HG03432 (cell line): Measurements from ENCODE around the gene SALL4.
"Not testable (repeated sequence)": the region's sequence is repeated elsewhere in the genome, so short reads cannot be mapped to it uniquely, and the experiment has no call there.

ENCODE experiments used
- ATAC-seq: cut with Tn5 transposase; IDR thresholded peaks from one replicate; pipeline ENCODE4 v1.9.1; 2021; ENCODE audit warnings: mild to moderate bottlenecking, moderate library complexity; ENCODE audit not compliant: unreplicated experiment

Gene SALL4

DNA sequence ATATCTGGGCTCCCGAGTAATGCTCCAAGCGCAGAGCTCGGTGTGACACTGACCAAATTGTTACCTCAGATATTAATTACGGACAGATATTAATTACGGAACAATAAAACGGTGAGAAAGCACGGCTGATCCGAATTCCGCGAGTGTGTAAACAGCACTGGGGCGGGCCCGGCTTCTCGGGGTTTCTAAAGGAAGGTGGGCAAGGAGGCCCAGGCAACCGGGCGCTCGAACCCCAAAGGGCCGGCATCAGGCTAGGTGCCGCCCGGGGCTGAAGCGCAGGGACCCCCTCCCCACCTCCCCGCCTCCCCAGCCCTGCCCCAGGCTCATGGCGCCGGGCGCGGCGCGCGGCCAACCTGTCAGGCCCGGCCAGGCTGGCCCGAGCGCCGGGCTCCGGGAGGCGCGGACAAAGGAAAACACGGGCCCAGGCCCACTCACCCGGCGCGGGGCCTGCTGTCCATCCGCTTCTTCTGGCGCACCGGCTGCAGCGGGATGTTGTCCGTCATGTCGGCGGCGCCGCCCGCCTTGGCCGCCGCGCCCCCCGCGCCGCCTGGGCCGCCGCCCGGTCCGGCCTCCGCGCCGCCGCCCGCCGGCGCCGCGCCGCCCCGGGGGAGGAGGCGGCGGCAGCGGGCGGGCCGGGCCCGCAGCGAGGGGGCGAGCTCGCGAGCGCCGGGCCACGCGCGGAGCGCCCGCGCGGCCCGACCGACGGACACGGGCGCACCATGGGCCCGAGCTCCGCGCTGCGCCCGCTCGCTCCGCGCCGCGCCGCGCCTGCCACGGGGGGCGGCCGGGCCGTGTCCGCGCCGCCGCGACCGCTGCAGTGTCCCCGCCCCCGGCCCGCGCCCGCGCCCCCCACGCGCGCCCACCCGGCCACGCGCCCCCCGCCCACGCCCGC, 34.2 kb downstream of the SALL4 start, which contains the start of gene ATP9A:
Gene ATP9A, minus strand, starts transcription at position 524 of the 892 bp plus-strand sequence. Its CDS starts 21 bp downstream, at position 503.
- ATAC-seq = no peak

DNA sequence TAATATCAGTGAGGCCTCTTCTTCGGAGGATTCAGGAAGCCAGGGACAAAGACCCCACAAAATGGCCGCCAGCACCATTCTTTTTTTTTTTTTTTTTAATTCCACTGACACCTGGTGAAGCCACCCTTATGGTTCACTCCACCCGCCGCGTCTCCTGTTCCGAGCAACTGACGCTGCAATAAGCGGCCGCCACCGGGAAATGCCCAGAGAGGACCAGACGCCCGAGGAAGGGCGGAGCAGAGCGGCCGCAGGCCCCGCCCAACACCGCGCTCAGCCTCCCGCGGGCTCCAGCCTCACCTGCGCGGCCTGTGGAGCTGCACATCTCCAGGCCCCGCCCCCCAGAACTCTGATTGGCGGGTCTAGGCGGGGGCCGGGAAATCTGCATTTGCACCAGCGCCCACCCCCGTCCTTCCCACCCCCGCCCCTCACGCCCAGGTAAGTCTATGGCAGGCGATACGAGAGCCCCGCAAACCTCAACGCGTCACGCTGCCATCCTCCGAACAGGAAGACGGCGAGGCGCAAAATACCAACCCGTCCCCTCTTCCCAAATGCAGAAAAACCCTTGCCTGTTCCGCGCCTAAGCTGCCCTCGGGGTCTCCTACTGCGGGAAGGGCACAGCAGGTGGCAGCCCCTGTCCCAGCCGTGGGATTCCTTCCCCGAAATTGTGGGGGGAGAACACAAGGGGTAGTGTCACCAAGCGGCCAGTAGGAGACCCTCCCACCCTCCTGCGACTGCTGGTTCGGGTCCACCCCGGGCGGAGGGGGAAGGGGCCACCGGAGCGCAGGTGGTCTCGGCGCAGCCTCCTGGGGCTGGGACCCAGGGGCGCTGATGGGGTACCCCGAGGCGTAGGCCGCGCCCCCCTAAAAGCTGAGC, 35.1 kb downstream of the SALL4 start:
- peak; percentile 60 for ATAC-seq

DNA sequence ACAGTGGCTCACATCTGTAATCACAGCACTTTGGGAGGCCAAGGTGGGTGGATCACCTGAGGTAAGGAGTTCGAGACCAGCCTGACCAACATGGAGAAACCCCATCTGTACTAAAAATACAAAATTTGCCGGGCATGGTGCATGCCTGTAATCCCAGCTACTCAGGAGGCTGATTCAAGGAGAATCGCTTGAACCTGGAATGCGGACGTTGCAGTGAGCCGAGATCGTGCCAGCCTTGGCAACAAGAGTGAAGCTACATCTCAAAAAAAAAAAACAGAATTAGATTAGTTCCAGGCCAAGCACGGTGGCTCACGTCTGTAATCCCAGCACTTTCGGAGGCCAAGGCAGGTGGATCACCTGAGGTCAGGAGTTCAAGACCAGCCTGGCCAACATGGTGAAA, 36.9 kb downstream of the SALL4 start:
- not testable (repeated sequence) for ATAC-seq

DNA sequence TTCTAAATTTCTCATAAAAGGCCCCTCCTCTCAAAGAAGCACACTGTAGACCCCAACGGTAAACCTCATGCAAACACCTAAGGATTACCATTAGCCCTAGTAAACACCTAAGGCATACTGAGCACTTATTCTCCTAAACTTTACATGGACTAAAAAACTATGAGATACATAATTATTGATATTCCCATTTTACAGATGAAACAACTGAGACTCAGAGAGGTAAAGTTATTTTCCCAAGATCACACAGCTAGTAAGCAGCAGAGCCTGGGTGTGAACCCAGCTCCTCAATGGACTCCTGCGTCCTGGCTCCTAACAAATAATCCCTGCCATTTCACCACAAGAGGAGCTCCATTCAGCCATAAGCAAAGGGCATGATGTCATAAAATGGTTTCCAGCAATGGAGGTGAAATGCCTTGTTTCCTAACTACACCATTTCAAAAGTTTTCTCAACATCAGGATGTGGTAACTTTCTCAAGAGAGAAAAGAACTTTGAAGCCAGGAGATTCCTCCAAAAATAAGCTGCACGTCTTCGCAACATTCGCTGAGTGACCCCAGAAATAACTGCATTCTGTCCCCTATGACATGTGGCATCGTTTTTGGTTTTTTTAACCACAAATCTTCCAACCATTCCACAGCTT, 38.2 kb downstream of the SALL4 start:
- ATAC-seq = no peak

DNA sequence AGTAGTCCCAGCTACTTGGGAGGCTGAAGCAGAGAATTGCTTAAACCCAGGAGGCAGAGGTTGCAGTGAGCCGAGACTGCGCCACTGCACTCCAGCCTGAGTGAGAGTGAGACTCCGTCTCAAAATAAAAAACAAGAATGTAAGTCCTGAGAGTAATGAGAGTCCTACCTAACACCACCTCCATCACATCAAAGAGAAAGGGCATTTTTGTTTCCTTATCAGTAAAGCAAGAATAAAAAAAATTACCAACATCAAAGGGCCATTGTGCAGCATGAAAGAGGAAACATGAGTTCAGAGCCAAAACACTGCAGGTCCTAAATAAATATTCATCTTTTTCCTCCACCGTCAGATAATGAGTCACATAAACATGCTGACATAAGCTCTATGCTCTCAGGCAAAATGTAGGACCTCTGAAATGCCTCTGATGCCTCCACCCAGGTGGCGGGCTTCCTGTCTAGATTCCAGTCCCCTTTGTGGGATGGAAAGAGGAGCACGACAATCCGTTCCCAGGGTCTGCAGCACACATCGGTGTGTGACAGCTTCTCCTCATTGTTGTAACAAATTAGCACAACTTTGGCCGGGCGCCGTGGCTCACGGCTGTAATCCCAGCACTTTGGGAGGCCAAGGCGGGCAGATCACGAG, 41.3 kb downstream of the SALL4 start:
- ATAC-seq = no peak

DNA sequence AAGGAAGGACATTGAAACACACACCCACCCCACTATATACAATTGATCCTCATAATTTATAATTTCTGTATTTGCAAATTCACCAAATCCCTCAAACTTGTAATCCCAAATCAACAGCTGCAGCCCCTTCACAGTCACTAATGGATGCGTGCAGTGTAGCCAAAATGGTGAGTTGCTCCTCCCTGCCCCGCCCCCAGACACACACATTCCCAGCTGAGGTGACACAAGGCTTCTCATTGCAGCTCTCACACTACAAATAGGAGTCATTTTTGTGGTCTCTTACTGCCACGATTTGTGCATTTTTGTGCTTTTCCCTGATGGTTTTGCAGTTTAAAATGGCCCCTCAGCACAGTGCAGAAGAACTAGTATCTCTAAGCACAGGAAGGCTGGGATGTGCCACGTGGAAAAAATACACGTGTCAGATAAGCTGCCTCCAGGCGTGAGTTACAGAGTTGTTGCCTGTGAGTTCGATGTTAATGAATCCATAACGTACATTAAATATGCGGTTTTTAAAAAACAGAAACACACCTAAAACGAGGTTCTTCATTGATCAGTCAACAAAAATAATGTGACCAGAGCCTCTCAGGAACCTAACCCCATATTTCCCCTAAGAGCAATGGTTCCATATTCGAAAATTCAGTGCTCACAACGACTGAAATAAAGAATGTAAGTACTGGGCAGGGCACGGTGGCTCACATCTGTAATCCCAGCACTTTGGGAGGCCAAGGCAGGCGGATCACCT, 42.4 kb downstream of the SALL4 start:
- ATAC-seq = no peak

DNA sequence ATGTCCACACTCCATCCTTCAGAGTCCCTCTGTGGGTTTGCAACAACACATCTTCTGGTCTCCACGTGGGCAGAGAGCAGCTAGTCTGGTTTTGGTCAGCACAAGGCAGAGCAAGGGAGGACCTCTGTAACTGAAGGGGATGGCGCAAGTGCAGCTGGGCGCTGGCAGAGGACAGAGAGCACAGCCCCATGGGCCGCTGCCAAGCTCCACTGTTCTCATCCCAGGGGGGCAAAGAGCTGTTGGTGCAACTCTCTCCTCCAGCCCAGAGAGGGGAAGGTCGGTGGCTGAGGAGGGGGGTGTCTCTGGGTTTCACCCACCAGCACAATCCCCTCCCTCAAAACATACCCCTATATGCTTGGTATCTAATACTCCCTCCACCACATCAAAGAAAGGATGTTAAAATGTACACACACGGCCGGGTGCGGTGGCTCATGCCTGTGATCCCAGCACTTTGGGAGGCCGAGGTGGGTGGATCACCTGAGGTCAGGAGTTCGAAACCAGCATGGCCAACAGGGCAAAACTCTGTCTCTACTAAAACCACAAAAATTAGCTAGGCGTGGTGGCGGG, 43.3 kb downstream of the SALL4 start:
- ATAC-seq = no peak

DNA sequence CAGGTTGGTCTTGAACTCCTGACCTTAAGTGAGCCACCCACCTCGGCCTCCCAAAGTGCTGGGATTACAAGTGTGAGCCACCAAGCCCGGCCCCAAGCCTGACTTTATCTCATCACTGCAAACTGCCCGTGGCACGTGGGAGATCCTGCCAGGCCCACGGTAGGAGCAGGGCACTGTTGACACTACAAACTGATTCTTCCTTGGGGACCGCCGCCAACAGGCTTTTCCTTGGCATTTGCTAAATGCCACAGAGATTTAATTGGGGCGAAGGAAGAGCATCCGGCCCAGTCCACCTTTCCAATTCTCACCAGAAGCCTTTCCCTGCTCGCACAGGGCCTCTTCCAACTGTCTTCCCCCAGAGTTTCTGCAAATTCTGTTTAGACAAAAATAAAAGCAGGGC, 45.1 kb downstream of the SALL4 start:
- no peak for ATAC-seq

DNA sequence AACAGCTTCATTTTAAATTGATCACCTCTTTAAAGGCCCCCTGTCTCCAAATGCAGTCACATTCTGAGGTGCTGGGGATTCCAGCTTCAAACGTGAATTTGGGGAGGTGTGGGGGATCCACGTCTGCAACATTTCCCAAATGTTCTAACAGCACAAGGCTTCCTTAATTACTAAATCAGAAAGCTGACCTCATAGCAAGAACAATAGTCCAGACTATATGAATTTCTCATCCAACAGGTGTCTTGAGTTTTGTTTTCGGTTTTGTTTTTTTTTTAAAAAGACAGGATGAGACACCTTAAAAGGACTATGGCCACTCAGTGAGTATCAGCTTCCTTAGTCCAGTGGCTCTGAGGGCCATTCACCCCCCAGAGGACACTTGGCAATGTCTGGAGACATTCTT, 45.7 kb downstream of the SALL4 start:
- peak; percentile 79 for ATAC-seq

DNA sequence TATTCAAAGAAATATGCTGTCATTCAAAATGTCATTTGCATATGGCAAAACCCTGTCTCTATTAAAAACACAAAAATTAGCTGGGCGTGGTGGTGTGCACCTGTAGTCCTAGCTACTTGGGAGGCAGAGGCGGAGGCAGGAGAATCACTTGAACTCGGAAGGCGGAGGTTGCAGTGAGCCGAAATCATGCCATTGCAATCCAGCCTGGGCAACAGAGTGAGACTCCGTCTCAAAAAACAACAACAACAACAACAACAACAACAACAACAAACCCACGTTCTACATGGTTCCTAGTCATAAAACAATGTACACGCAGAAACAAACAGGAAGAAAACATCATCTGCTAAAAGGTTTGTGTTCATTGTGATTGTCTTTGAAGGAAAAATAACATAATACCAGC, 49.1 kb downstream of the SALL4 start:
- ATAC-seq = not testable (repeated sequence)

DNA sequence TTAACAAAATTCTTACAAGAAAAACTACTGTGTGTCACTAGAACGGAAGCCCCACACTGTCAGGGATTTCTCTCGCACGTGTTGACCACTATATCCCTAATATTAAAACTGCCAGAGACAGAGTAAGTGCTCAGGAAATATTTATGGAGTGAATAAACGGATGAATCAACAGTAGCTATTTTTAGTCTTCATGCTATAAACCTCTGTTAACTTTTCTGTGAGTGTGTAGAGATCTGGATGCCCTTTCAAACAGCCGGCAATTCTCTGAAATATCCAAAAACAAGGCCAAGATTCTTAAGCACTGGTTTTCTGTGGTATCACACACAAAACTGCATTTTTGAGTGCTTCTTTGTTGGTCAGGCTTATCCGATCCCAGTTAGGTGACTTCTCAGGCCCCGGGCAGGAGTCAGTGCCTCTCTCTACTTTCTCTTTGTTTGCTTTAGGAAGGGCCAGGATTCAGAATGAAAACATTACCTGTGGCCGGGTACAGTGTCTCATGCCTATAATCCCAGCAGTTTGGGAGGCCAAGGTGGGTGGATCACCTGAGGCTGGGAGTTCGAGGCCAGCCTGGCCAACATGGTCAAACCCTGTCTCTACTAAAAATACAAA, 49.9 kb downstream of the SALL4 start:
- no peak for ATAC-seq

DNA sequence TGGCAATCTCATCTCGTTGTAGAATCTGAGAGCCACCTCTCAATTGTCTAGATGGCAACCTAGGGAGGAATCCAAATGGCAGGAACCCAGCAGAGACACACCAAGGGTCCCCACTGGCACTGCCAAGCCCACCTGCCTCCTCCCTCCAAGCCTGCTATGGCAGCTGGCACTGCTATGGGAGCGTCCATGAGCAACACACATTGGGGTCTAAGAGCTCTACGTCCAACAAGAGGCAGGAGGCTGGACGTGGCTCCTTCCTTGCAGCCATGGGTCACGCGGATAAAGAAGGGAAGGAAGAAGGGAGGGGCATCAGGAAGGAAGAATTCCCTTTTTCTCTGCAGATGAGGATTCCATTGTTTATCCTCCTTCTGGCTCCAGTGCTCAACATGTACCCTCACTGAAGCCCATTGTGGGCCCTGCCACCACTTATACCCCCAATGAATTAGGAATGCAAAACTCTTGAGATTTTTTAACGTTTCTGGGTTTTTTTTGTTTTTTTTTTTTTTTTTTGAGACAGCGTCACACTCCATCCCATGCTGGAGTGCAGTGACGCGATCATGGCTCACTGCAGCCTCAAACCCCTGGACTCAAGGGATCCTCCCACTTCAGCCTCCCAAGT, 51.4 kb downstream of the SALL4 start:
- ATAC-seq = no peak

DNA sequence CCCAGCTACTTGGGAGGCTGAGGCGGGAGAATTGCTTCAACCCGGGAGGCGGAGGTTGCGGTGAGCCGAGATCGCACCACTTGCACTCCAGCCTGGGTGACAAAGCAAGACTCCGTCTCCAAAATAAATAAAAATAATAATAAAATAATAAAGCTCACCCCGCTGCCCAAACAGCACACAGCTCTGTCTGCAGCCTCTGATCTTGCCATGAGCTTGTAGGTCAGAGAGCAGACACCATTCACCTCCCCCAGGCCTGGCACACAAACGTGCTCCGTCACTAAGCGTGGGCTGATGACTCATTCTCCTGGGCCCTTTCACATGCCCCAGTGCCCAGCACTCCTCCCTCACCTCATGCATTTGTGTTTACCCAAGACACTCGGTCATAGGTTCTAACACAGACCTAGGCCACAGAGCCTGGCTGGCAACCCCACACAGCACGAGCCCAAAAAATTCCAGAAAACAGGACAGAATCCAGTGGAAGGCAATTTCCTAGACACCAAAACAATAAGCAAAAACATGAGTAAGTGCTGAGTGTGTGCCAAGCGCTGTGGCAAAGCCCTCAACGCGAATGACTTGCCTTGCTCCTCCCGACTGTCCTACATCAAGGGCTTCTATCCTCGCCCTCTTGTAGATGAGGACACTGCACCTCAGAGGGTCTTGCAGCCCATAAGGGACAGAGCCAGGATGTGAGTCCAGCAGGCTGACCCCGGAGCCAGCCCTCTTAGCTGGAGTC, 52.1 kb downstream of the SALL4 start:
- no peak for ATAC-seq

DNA sequence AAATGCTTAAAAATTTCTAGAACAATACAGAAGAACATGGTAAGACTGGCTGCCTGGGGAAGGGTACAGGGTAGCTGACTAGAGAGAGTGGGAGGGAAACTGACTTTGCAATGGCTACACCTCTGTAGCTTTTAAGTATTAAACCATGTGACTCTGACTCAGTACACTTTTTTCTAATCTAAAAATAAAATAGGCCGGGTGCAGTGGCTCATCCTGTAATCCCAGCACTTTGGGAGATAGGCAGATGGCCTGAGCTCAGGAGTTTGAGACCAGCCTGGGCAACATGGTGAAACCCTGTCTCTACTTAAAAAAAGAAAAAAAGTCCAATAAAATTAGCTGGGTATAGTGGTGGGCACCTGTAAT, 52.7 kb downstream of the SALL4 start:
- ATAC-seq = no peak

DNA sequence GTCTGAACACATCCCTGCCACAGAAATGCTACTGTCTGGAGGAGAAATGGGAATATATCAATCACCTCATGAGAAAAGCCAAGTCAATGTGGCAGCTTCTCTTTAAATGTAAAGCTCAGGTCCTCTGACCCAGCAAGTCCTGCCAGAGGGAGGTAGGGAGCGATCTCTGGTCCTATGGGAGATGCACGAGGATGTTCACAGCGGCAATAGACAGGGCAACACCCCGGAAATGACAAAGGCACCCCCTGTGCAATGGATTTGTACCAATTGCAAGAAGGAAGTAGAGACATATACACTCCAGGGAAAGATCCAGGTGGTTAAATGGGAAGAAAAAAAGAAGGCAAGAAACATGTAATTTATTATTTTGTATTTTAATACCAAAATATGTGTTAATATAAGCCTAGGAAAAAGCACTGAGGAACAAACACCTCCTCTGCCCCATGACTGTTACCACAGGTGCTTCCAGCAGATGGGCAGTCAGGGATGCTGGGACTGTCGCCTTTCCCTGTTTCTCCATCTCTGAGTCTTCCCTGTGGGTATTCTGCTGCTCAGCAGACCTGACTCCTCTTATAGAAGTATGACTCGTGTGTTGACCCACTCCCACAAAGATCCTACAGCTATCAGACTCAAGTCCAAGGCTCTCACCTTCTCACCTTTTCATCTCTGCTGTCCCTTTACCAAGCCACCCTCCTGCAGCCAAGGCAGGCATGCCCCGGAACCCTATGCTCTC, 55.0 kb downstream of the SALL4 start:
- ATAC-seq = no peak

DNA sequence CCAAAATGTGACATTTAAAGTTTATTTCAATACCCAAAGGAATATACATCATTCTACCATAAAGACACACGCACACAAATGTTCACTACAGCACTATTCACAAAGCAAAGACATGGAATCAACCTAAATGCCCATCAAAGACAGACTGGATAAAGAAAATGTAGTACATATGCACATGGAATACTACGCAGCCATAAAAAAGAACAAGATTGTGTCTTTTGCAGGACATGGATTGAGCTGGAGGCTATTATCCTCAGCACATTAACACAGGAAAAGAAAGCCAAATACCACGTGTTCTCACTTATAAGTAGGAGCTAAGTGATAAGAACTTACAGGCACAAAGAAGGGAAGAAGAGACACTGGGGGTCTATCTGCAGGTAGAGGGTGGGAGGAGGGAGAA, 56.5 kb downstream of the SALL4 start:
- no peak for ATAC-seq

DNA sequence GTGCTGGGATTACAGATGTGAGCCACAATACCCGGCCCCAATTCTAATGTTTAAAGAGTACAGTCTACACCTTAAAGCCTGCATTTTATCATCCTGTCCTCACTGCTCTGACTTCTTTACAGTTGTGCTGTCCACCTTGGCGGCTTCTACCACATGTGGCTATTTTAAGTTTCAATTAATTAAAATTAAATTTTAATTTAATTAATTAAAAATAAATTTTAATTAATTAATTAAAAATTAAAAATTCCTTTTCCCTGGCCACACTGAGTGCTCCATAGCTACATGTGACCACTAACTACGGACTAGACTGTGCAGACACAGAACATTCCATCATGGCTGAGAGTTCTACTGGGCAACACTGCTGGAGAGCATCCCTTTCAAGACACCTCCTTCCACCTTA, 61.5 kb downstream of the SALL4 start:
- no peak for ATAC-seq

DNA sequence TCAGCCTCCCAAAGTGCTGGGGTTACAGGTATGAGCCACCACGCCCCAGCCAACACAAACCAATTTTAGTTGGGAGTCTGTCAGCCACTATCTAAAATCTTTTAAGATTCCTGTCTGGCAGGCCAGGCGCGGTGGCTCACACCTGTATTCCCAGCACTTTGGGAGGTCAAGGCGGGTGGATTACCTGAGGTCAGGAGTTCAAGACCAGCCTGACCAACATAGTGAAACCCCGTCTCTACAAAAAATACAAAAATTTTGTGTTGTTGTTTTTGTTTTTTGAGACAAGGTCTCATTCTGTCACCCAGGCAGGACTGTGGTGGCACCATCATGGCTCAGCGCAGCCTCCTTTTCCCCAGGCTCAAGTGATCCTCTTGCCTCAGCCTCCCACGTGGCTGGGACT, 62.0 kb downstream of the SALL4 start:
- not testable (repeated sequence) for ATAC-seq
